ENCODE data around the gene NT5DC1.

The NT5DC1 gene

DNA sequence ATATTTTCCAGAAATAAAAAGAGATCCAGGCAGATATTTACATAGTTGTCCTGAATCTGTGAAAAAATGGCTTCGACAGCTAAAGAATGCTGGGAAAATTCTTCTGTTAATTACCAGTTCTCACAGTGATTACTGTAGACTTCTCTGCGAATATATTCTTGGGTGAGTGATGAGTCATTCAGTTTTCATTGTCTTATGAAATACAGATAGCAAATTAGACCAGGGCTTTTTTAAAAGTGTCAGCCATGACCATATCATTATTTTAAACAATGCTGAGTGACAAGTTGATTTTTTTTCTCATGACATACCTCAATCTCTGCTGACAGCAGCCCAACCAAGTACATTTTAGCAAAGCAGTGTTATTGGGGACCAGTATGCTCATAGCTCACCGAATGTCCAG, 120.4 kb downstream of the NT5DC1 start:
- Histone ChIP-seq H3K9me3 (ENCODE audit: low read length) (no peaks in the 10 kb centered on the region), H3K4me3 (ENCODE audit: low read depth in 1 of 2, low read length in 2 of 2) (no peak overlapping the region), H3K27ac (ENCODE audit: low read depth, low read length) (no peak overlapping the region), H3K4me1 (ENCODE audit: insufficient read depth, low read length) (no peaks in the 10 kb centered on the region), H3K9ac (ENCODE audit: low read length) (no peak overlapping the region), H3K27me3 (ENCODE audit: control insufficient read depth in 1 of 2, insufficient read depth in 2 of 2, low read length in 2 of 2) (no peaks in the 10 kb centered on the region), H3K36me3 (ENCODE audit: insufficient read depth, low read length) (no peaks in the 10 kb centered on the region)

- Histone ChIP-seq H3K27ac (ENCODE audit: low read depth, low read length) (no peak overlapping the region), H3K27me3 (ENCODE audit: control insufficient read depth in 1 of 2, insufficient read depth in 2 of 2, low read length in 2 of 2) (no peaks in the 10 kb centered on the region), H3K9me3 (ENCODE audit: low read length) (no peaks in the 10 kb centered on the region), H3K4me1 (ENCODE audit: insufficient read depth, low read length) (no peaks in the 10 kb centered on the region), H3K4me3 (ENCODE audit: low read depth in 1 of 2, low read length in 2 of 2) (no peak overlapping the region), H3K36me3 (ENCODE audit: insufficient read depth, low read length) (no peaks in the 10 kb centered on the region), H3K9ac (ENCODE audit: low read length) (no peak overlapping the region)
Observed at GRCh38 chr6:116221911-116222310, 121.3 kb downstream of the NT5DC1 start.

- H3K9ac ChIP-seq (ENCODE audit: low read length): no peak overlapping the region
- H3K36me3 ChIP-seq (ENCODE audit: insufficient read depth, low read length): no peaks in the 10 kb centered on the region
- H3K27me3 ChIP-seq (ENCODE audit: control insufficient read depth in 1 of 2, insufficient read depth in 2 of 2, low read length in 2 of 2): no peaks in the 10 kb centered on the region
- H3K27ac ChIP-seq (ENCODE audit: low read depth, low read length): no peak overlapping the region
- no peaks in the 10 kb centered on the region for H3K4me1 ChIP-seq (ENCODE audit: insufficient read depth, low read length)
- H3K4me3 ChIP-seq (ENCODE audit: low read depth in 1 of 2, low read length in 2 of 2): no peak overlapping the region
- no peaks in the 10 kb centered on the region for H3K9me3 ChIP-seq (ENCODE audit: low read length)
Observed at GRCh38 chr6:116223355-116223754, 122.7 kb downstream of the NT5DC1 start.

GRCh38 chr6:116229287-116229913, 128.7 kb downstream of the NT5DC1 start:
- H3K27ac ChIP-seq (ENCODE audit: low read depth, low read length): no peak overlapping the region
- H3K9me3 ChIP-seq (ENCODE audit: low read length): no peaks in the 10 kb centered on the region
- H3K27me3 ChIP-seq (ENCODE audit: control insufficient read depth in 1 of 2, insufficient read depth in 2 of 2, low read length in 2 of 2): no peaks in the 10 kb centered on the region
- no peaks in the 10 kb centered on the region for H3K4me1 ChIP-seq (ENCODE audit: insufficient read depth, low read length)
- H3K36me3 ChIP-seq (ENCODE audit: insufficient read depth, low read length): no peaks in the 10 kb centered on the region
- peak overlapping the region; percentile 9 to 58 for H3K4me3 ChIP-seq (ENCODE audit: low read depth in 1 of 2, low read length in 2 of 2)
- peak overlapping the region; percentile 17 for H3K9ac ChIP-seq (ENCODE audit: low read length)

- H3K4me1 ChIP-seq (ENCODE audit: insufficient read depth, low read length): no peaks in the 10 kb centered on the region
- no peak overlapping the region for H3K4me3 ChIP-seq (ENCODE audit: low read depth in 1 of 2, low read length in 2 of 2)
- H3K27ac ChIP-seq (ENCODE audit: low read depth, low read length): no peak overlapping the region
- H3K27me3 ChIP-seq (ENCODE audit: control insufficient read depth in 1 of 2, insufficient read depth in 2 of 2, low read length in 2 of 2): no peaks in the 10 kb centered on the region
- peaks cover 10% of the 10 kb centered on the region for H3K36me3 ChIP-seq (ENCODE audit: insufficient read depth, low read length)
- no peaks in the 10 kb centered on the region for H3K9me3 ChIP-seq (ENCODE audit: low read length)
- no peak overlapping the region for H3K9ac ChIP-seq (ENCODE audit: low read length)
Observed at GRCh38 chr6:116234689-116235088, 134.0 kb downstream of the NT5DC1 start.

GRCh38 chr6:116238083-116238482, 137.4 kb downstream of the NT5DC1 start:
- Histone ChIP-seq H3K27me3 (ENCODE audit: control insufficient read depth in 1 of 2, insufficient read depth in 2 of 2, low read length in 2 of 2) (no peaks in the 10 kb centered on the region), H3K9me3 (ENCODE audit: low read length) (no peaks in the 10 kb centered on the region), H3K27ac (ENCODE audit: low read depth, low read length) (no peak overlapping the region), H3K4me1 (ENCODE audit: insufficient read depth, low read length) (no peaks in the 10 kb centered on the region), H3K4me3 (ENCODE audit: low read depth in 1 of 2, low read length in 2 of 2) (no peak overlapping the region), H3K36me3 (ENCODE audit: insufficient read depth, low read length) (peaks cover 10% of the 10 kb centered on the region), H3K9ac (ENCODE audit: low read length) (no peak overlapping the region)

DNA sequence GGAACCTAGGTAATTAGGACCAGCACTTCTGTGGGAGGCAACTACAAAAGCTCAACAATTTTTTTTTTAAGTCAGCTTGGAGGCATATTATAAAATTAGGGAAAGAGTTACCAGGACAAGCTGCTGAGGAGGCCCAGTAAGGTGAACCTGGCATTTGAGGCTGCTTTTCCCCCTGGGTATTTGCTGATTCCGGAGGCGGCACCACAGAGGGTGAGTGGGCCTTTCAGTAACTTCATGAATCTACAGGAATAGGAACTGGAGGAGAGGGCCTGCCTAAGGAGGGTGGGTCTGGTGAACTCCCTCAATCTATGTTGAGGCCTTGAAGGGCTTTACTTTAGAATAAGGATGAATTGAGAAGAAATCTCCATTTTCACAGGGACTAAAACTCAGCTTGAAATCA, 138.6 kb downstream of the NT5DC1 start:
- Histone ChIP-seq H3K36me3 (ENCODE audit: insufficient read depth, low read length) (peaks cover 10% of the 10 kb centered on the region), H3K27me3 (ENCODE audit: control insufficient read depth in 1 of 2, insufficient read depth in 2 of 2, low read length in 2 of 2) (no peaks in the 10 kb centered on the region), H3K27ac (ENCODE audit: low read depth, low read length) (no peak overlapping the region), H3K9me3 (ENCODE audit: low read length) (no peaks in the 10 kb centered on the region), H3K4me3 (ENCODE audit: low read depth in 1 of 2, low read length in 2 of 2) (no peak overlapping the region), H3K9ac (ENCODE audit: low read length) (no peak overlapping the region), H3K4me1 (ENCODE audit: insufficient read depth, low read length) (no peaks in the 10 kb centered on the region)

GRCh38 chr6:116239856-116240255, 139.2 kb downstream of the NT5DC1 start:
- Histone ChIP-seq H3K27ac (ENCODE audit: low read depth, low read length) (no peak overlapping the region), H3K9me3 (ENCODE audit: low read length) (no peaks in the 10 kb centered on the region), H3K9ac (ENCODE audit: low read length) (no peak overlapping the region), H3K36me3 (ENCODE audit: insufficient read depth, low read length) (peaks cover 10% of the 10 kb centered on the region), H3K4me3 (ENCODE audit: low read depth in 1 of 2, low read length in 2 of 2) (no peak overlapping the region), H3K27me3 (ENCODE audit: control insufficient read depth in 1 of 2, insufficient read depth in 2 of 2, low read length in 2 of 2) (no peaks in the 10 kb centered on the region), H3K4me1 (ENCODE audit: insufficient read depth, low read length) (no peaks in the 10 kb centered on the region)

GRCh38 chr6:116244284-116244683, 143.6 kb downstream of the NT5DC1 start:
- H3K4me3 ChIP-seq (ENCODE audit: low read depth in 1 of 2, low read length in 2 of 2): no peak overlapping the region
- H3K9me3 ChIP-seq (ENCODE audit: low read length): no peaks in the 10 kb centered on the region
- no peak overlapping the region for H3K9ac ChIP-seq (ENCODE audit: low read length)
- no peaks in the 10 kb centered on the region for H3K27me3 ChIP-seq (ENCODE audit: control insufficient read depth in 1 of 2, insufficient read depth in 2 of 2, low read length in 2 of 2)
- H3K36me3 ChIP-seq (ENCODE audit: insufficient read depth, low read length): no peaks in the 10 kb centered on the region
- H3K4me1 ChIP-seq (ENCODE audit: insufficient read depth, low read length): no peaks in the 10 kb centered on the region
- no peak overlapping the region for H3K27ac ChIP-seq (ENCODE audit: low read depth, low read length)

DNA sequence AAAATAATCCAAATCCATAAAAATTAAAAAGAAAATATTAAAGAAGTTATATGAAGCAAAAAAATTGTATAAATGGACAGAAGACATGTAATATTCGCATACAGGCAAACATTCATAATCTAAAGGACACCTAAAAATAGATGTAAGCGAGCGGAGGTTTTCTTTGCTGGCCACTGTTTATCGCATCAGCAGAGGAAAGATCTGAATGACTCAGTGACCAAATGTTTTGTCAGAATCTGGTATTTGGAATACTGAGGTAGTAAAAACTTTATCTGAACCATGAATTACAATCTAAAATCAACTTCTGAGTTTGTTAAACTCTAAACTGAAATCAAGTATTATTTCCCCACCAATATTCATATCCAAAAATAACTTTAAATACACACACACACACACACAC, 145.4 kb downstream of the NT5DC1 start:
- Histone ChIP-seq H3K27me3 (ENCODE audit: control insufficient read depth in 1 of 2, insufficient read depth in 2 of 2, low read length in 2 of 2) (no peaks in the 10 kb centered on the region), H3K4me1 (ENCODE audit: insufficient read depth, low read length) (peaks cover 16% of the 10 kb centered on the region), H3K4me3 (ENCODE audit: low read depth in 1 of 2, low read length in 2 of 2) (no peak overlapping the region), H3K27ac (ENCODE audit: low read depth, low read length) (no peak overlapping the region), H3K9ac (ENCODE audit: low read length) (no peak overlapping the region), H3K9me3 (ENCODE audit: low read length) (no peaks in the 10 kb centered on the region), H3K36me3 (ENCODE audit: insufficient read depth, low read length) (no peaks in the 10 kb centered on the region)

- Histone ChIP-seq H3K4me1 (ENCODE audit: insufficient read depth, low read length) (peaks cover 28% of the 10 kb centered on the region), H3K27me3 (ENCODE audit: control insufficient read depth in 1 of 2, insufficient read depth in 2 of 2, low read length in 2 of 2) (no peaks in the 10 kb centered on the region), H3K9me3 (ENCODE audit: low read length) (no peaks in the 10 kb centered on the region), H3K27ac (ENCODE audit: low read depth, low read length) (no peak overlapping the region), H3K4me3 (ENCODE audit: low read depth in 1 of 2, low read length in 2 of 2) (no peak overlapping the region), H3K9ac (ENCODE audit: low read length) (no peak overlapping the region), H3K36me3 (ENCODE audit: insufficient read depth, low read length) (no peaks in the 10 kb centered on the region)
Observed at GRCh38 chr6:116247285-116247684, 146.6 kb downstream of the NT5DC1 start.

GRCh38 chr6:116248577-116248976, 147.9 kb downstream of the NT5DC1 start:
- Histone ChIP-seq H3K9ac (ENCODE audit: low read length) (no peak overlapping the region), H3K4me1 (ENCODE audit: insufficient read depth, low read length) (peaks cover 38% of the 10 kb centered on the region), H3K9me3 (ENCODE audit: low read length) (no peaks in the 10 kb centered on the region), H3K4me3 (ENCODE audit: low read depth in 1 of 2, low read length in 2 of 2) (no peak overlapping the region), H3K36me3 (ENCODE audit: insufficient read depth, low read length) (no peaks in the 10 kb centered on the region), H3K27me3 (ENCODE audit: control insufficient read depth in 1 of 2, insufficient read depth in 2 of 2, low read length in 2 of 2) (no peaks in the 10 kb centered on the region), H3K27ac (ENCODE audit: low read depth, low read length) (no peak overlapping the region)

All from muscle layer of colon (tissue), 2 donors.